Measurements from ENCODE around the gene ADRM1.
A peak's percentile ranks its signal among the peaks of the same experiment; 100 is the strongest.

ADRM1 gene, protein sequence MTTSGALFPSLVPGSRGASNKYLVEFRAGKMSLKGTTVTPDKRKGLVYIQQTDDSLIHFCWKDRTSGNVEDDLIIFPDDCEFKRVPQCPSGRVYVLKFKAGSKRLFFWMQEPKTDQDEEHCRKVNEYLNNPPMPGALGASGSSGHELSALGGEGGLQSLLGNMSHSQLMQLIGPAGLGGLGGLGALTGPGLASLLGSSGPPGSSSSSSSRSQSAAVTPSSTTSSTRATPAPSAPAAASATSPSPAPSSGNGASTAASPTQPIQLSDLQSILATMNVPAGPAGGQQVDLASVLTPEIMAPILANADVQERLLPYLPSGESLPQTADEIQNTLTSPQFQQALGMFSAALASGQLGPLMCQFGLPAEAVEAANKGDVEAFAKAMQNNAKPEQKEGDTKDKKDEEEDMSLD

DNA sequence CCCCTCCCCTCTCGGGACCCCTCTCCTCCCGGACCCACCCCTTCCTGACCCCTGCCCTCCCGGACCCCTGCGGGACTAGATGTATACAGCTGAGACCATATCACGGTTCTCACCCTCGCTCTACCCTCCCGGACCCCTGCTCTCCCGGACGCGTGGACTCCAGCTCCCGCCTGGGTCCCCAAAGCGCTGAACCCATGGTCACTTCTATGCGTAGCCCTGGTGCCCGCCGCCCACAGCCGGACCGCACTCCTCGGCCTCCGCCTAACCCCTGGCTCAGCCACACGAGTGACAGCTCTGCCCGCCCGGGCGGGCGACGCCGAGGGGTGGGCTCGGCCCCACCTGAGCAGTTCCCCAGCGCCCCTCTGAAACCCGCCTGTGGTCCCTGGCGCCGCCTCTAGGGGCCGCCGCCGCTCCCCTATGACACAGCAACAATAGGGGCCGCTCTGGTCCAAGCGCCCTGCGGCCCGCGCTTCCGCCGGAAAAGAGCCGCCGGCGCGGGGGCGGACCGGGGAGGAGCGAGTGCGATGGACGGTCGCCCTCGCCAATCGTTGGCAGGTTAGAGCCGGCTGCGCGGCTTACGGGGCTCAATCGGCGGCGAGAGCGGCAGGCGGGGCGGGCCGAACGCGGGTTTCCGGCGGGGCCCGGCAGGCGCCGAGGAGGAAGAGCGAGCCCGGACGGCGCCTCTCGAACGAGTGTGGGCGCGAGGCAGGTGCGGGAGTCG, at the start of gene ADRM1:
Gene ADRM1, plus strand, starts transcription at position 657 of the 721 bp plus-strand sequence. CDS start 572 bp downstream, outside the sequence.
- peak; percentile 97 for DNase-seq

DNA sequence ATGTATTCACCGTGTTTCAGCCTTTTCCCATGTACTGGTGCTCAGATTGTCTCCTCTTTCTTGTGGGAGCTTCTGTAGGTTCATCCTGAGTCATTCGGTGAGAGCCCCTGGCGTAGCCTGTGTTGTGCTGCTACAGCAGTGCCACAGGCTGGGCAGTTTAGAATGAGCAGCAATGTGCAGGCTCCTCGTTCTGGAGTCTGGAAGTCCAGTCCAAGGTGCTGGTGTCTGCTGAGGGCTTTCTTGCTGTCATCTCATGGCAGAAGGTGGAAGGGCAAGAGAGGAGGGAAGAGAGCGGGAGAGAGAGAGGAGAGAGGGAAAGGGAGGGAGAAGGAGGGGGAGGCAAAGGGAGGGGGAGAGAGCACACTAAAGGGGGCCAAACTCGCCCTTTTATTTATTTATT, 49.4 kb upstream of the ADRM1 start:
- no peak for DNase-seq

DNA sequence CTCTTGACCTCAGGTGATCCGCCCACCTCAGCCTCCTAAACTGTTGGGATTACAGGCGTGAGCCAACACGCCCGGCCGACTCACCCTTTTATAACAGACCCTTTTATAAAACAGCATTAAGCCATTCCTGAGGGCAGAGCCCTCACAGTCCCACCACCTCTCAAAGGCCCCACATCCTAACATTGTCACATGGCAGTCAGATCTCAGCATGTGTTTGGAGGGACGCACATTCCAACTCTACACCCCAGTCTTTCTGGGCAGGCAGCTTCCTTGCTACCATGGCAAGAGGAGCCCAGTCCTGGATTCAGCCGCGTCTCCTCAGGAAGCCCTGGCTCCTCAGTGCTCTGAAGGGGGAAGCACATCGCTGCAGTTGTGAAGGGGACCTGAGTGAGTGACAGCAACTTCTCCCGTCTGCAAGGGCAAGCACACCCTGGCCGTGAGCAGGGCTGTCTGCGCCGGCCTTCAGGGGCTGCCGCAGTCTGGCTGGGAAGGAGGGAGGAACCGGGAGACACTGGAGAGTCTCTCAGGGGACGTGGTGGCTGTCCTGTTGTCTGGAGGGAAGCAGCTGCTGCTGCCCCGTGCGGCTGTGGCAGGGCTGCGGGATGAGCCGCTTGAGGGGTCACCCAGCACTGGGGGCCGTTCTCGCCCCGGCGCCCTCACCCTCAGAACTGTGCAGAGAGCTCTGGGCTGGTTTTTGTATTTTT, 48.6 kb upstream of the ADRM1 start:
- DNase-seq, result no peak

DNA sequence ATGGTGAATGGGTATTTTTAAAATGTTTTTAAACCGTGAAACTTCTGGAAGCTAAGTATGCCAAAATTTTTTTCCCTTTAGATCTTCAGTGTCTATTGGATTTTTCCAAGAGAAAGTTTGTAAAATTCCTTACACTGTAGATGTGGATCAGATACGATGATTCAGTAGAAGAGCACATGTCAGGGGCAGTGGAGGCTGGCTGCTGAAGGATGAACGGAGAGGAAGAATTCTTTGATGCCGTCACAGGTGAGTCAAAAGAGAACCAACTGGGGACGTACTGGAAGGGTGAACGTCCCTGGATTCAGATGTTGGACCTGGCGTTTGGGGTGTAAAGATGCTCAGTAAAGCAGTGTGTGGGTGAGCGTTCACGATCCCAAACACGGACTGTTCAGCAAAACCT, 46.8 kb upstream of the ADRM1 start:
- DNase-seq, result no peak

DNA sequence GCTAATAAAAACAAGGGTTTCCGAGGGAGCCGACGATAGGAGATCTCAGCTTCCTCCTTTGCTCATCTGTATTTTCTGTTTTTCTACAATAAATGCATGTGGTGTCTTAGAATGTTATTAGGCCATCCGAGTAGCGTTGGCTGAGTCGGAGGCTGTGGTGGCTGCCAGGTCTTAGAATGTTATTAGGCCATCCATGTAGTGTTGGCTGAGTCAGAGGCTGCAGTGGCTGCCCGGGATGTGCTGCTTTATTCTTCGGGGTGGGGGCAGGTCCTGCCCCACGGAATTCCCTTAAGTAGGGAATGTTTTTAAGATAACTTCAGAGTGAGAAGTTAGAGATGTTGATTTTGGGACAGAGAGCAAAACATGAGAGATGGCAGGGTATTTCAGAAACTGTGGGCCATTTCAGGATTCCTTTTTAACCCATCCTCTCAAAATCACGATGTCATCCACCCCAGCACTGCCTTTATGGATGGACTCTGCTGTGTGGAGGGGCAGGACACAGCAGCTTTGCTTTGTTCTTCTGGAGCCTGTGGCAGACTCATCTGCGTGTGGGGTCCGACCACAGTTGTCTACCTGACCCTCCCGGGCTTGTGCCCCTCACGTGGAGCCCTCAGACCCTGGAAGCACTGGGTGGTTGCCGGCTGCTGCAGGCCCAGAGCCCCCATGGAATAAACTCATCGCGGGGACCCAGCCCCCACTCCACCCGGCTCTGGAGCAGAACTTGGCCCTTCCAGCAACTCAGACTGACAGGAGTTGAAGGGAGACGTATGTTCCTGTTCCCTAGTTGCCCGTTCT, 44.1 kb upstream of the ADRM1 start:
- no peak for DNase-seq

GRCh38 chr20:62259294-62259565, 43.6 kb upstream of the ADRM1 start:
- DNase-seq, result no peak

GRCh38 chr20:62262064-62262463, 40.7 kb upstream of the ADRM1 start:
- DNase-seq, result no peak

GRCh38 chr20:62263396-62263795, 39.4 kb upstream of the ADRM1 start:
- no peak for DNase-seq

DNA sequence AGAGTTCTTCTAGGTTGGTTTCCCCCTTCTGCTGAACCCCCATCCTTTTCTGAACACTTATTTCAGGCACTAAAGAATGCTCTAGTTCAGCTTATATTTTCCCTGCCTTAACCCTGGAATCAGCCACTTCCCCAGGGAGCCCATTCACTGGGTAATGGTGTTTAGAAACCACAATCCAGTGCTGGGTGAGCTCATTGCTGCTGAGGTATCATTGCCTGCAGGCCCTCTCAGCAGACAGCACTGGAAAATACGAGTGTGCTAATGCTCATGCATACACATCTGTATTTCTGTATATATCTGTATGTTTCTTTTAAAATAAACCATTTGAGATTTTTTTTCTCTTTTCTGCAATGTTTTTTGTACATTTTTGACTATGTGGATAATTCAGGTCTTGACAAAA, 37.4 kb upstream of the ADRM1 start:
- DNase-seq, result no peak

DNA sequence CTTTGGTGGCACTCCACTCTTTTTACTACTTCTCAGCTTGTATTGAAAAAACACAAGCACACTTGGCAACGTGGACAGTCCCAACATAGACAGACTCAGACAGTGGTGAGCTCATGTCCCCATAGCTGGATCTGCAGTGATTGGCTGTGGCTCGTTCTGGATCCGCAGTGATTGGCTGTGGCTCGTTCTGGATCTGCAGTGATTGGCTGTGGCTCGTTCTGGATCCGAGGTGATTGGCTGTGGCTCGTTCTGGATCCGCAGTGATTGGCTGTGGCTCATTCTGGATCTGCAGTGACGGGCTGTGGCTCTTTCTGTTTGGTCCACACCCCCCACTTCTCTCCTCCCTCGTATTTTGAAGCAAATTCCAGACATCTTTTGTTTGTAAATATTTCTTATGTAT, 36.5 kb upstream of the ADRM1 start:
- DNase-seq, result no peak

DNA sequence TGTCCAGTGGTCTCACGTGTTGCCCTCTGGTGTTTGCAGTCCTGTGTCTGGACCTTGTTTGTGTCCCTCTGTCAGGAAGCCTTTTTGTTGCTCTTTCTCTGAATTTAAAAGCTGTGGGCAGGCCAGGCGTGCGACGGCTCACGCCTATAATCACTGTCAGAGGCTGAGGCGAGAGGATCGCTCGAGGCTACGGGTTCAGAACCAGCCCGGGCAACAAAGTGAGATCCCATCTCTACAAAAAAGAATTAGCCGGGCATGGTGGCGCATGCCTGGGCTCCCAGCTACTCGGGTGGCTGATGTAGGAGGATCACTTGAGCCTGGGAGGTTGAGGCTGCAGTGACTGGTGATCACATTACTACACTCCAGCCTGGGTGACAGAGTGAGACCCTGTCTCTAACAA, 35.9 kb upstream of the ADRM1 start:
- DNase-seq, result no peak

GRCh38 chr20:62267543-62267942, 35.3 kb upstream of the ADRM1 start:
- no peak for DNase-seq

- no peak for DNase-seq
Observed at GRCh38 chr20:62268228-62268900, 34.4 kb upstream of the ADRM1 start.

DNA sequence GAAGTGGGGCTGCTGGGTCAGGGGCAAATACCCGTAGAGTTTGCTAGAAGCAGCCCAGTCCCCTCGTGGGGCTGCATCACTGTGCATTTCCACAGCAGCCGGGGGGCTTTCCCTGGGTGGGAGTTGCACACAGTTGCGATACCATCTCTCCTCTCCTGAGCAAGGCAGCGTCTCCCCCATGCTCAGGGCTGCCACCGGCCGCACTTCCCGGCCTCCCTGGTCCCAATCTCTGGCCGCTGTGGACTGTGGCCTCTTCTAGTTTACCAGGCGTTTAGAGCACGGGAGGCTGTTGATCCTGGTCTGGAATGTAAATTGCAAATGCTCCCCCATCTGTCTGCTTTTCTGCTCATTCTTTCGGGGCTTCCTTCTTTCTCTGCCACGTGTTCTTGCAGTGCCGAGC, 33.4 kb upstream of the ADRM1 start:
- DNase-seq, result no peak

- no peak for DNase-seq
Observed at GRCh38 chr20:62269871-62270270, 32.9 kb upstream of the ADRM1 start.

- no peak for DNase-seq
Observed at GRCh38 chr20:62272200-62272599, 30.6 kb upstream of the ADRM1 start.

- DNase-seq, result no peak
Observed at GRCh38 chr20:62273416-62273815, 29.4 kb upstream of the ADRM1 start.

- no peak for DNase-seq
Observed at GRCh38 chr20:62274332-62274950, 28.4 kb upstream of the ADRM1 start.

- no peak for DNase-seq
Observed at GRCh38 chr20:62275219-62275618, 27.6 kb upstream of the ADRM1 start.

DNA sequence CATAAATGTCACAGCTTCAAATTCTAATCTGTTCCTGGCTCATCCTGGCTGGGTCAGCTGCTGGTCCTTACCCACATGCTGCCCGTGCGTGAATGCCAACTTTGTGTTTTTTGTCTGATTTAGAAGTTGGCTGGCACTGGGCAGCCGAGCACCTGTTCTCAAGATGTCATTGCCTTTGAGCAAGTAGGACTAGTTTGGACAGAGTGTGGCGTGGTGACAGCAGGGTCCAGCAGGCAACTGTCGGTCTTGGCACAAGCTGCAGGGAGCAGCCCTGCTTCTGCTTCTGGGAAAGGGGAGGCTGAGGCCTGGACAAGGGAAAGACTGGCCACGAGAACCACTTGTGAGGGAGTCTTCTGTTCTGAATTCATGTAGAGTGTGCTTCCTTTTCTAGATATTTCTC, 26.4 kb upstream of the ADRM1 start:
- DNase-seq, result no peak

- DNase-seq, result no peak
Observed at GRCh38 chr20:62277253-62277652, 25.5 kb upstream of the ADRM1 start.

GRCh38 chr20:62280303-62280702, 22.5 kb upstream of the ADRM1 start:
- DNase-seq, result no peak

All from activated effector memory CD4-positive, alpha-beta T cell treated with Interleukin-2 at 50 U/mL for 16 hours (primary cell).